Right lobe of liver (tissue), 6 donors: ENCODE results near the gene GRAP2. TPM values are rescaled to one million over a fixed set of nuclear protein-coding genes. Genes with fewer than 3 reads are reported as not detected.
"Not testable (repeated sequence)": the region's sequence is repeated elsewhere in the genome, so short reads cannot be mapped to it uniquely, and the experiment has no call there.

Source experiments
- ATAC-seq, 4 donors: fragments of 200-7000 bp; cut with Tn5 transposase; one replicate each; pipeline ENCODE4 v1.9.1; 2020; ENCODE audit warnings: mild to moderate bottlenecking in 4 of 4, moderate library complexity in 4 of 4
- DNase-seq, 3 donors: peaks; one replicate each; pipeline ENCODE4 v3.0.0-alpha.2; 2020
- H3K27ac ChIP-seq, 3 donors: fragments of 200-600 bp; one replicate each; pipeline ENCODE4 v1.8.0; 2022
- H3K27me3 ChIP-seq, 2 donors: fragments of 200-600 bp; one replicate each; pipeline ENCODE4 v1.8.0; 2022
- H3K36me3 ChIP-seq, 4 donors: fragments of 200-600 bp; sonication (generic) in 1 of 4; one replicate each; pipeline versions ENCODE4 v1.5.1 to v1.8.0; 2017 to 2022; ENCODE audit warnings: control low read depth in 1 of 4
- H3K4me1 ChIP-seq, 4 donors: fragments of 200-600 bp; sonication (generic) in 1 of 4; one replicate each; pipeline versions ENCODE4 v1.5.1 to v1.8.0; 2017 to 2022; ENCODE audit warnings: control low read depth in 1 of 4
- H3K4me3 ChIP-seq, 3 donors: fragments of 200-600 bp; one replicate each; pipeline ENCODE4 v1.8.0; 2022
- H3K9me3 ChIP-seq, 4 donors: fragments of 200-600 bp; sonication (generic) in 1 of 4; one replicate each; pipeline versions ENCODE4 v1.5.1 to v1.8.0; 2017 to 2022; ENCODE audit warnings: control low read depth in 1 of 4
- POLR2A ChIP-seq: fragments of 450-650 bp; IDR thresholded peaks from one replicate; pipeline ENCODE4 v1.6.1; 2017; ENCODE audit warnings: antibody characterized with exemption, mild to moderate bottlenecking
- WGBS: methylation state at CpG from one replicate; pipeline ENCODE4 v1.1.6; 2018; ENCODE audit warnings: low coverage, low lambda C conversion rate; ENCODE audit not compliant: insufficient coverage; ENCODE audit errors: missing lambda C conversion rate; 5-methylcytosine and 5-hydroxymethylcytosine counted together
- intact Hi-C, 2 donors: fragments of 100-400 bp; cut with DNase I; formaldehyde crosslinking; loops; one replicate each; pipeline versions ENCODE4 v1.11.2 to v1.14.1; 2022
- total RNA-seq, 6 experiments: library from RNA; depleted of rRNA in 2 of 6; stranded (reverse); fragments of >200 nt in 2 of 6; fragmentation: NEBNext Ultra II Directional in 3 of 6; extraction: Animal tissue kit (Norgen Biotek cat#: 25700) in 3 of 6; gene quantifications; one replicate each; pipeline versions ENCODE4 v1.1.0 to v1.2.4, GENCODE V29; 2016 to 2023
- TF ChIP-seq, protein P1 (sequence below), 4 donors: fragments of 200-600 bp in 3 of 4; fragments of 450-650 bp in 1 of 4; IDR thresholded peaks; one replicate each; pipeline versions ENCODE4 v1.5.1 to v1.8.0; 2016 to 2022; ENCODE audit warnings: antibody characterized with exemption in 4 of 4, mild to moderate bottlenecking in 2 of 4
- donor health status: DM: no; HTN: yes; CAD: no.
- donor health status: DM: no; HTN: no; CAD: no.
- donor health status: DM: no; HTN: no; CAD: no.
- donor health status: DM: no; HTN: yes; CAD: no.
- donor health status: DM: no; HTN: yes; CAD: no.

GRAP2 gene
- total RNA-seq, 6 experiments from 2014 or later: 0.46 to 1.7 (median 0.74) TPM

DNA sequence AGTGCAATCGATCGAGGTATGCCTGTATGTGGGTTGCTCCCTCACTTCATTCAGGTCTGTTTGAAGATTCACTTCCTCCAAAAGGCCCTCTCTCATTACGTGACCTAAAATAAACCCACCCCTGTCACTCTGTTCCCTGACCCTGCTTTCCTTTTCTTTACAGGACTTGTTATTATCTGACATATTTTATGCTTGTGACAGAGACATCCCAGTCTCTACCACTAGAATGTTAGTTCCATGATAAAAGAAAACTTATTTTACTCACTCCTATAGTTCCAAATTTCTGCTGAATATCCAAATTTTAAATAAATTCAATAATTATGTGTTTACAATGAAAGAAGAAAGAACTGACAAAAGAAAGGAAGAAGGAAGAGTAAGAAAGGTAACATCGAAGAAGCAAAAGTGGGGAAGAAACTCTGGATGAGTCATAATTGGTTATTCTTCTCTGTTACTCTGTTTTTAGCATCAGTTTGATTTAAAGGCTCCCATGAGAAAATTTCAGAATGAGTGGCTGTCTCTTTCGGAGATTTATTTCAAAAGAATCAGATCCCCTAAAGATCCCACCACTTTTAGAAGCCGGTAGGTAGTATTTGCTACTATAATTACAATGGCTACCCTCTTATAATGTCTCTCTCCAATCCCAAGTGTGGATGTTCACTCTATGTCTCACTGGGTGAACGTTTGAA, 40.8 kb upstream of the GRAP2 start:
- Histone ChIP-seq H3K27me3 (peaks cover 0 to 6% of the 10 kb centered on the region in 2 donors), H3K4me1 (no peaks in the 10 kb centered on the region), H3K4me3 (no peak overlapping the region), H3K36me3 (no peaks in the 10 kb centered on the region), H3K27ac (no peak overlapping the region), H3K9me3 (no peaks in the 10 kb centered on the region)
- ATAC-seq (no peak), DNase-seq (no peak)
- TF ChIP-seq, protein P1, sequence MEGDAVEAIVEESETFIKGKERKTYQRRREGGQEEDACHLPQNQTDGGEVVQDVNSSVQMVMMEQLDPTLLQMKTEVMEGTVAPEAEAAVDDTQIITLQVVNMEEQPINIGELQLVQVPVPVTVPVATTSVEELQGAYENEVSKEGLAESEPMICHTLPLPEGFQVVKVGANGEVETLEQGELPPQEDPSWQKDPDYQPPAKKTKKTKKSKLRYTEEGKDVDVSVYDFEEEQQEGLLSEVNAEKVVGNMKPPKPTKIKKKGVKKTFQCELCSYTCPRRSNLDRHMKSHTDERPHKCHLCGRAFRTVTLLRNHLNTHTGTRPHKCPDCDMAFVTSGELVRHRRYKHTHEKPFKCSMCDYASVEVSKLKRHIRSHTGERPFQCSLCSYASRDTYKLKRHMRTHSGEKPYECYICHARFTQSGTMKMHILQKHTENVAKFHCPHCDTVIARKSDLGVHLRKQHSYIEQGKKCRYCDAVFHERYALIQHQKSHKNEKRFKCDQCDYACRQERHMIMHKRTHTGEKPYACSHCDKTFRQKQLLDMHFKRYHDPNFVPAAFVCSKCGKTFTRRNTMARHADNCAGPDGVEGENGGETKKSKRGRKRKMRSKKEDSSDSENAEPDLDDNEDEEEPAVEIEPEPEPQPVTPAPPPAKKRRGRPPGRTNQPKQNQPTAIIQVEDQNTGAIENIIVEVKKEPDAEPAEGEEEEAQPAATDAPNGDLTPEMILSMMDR (IDR thresholded peaks at IDR 0.05): no peak
- no peak for TF ChIP-seq POLR2A
- WGBS: 49% methylated on average over 7 of the region's 7 CpGs
- intact Hi-C loops: no loop called here

DNA sequence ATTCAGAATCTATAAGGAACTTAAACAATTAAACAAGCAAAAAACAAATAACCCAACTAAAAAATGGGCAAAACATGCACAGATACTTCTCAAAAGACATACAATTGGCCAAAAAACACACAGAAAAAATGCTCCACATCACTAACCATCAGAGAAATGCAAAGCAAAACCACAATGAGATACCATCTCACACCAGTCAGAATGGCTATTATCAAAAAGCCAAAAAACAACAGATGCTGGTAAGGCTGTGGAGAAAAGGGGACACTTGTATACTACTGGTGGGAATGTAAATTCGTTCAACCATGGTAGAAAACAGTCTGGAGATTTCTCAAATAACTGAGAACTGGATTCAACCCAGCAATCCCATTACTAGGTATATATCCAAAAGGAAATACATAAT, 32.1 kb upstream of the GRAP2 start:
- DNase-seq (no peak), ATAC-seq (no peak)
- Histone ChIP-seq H3K27me3 (no peaks in the 10 kb centered on the region), H3K27ac (no peak overlapping the region), H3K4me1 (no peaks in the 10 kb centered on the region), H3K9me3 (no peaks in the 10 kb centered on the region), H3K4me3 (no peak overlapping the region), H3K36me3 (no peaks in the 10 kb centered on the region)
- intact Hi-C loops: no loop called here
- WGBS: 17% methylated on average over 1 of the region's 1 CpG
- TF ChIP-seq, protein P1 (IDR thresholded peaks at IDR 0.05): no peak
- no peak for TF ChIP-seq POLR2A

DNA sequence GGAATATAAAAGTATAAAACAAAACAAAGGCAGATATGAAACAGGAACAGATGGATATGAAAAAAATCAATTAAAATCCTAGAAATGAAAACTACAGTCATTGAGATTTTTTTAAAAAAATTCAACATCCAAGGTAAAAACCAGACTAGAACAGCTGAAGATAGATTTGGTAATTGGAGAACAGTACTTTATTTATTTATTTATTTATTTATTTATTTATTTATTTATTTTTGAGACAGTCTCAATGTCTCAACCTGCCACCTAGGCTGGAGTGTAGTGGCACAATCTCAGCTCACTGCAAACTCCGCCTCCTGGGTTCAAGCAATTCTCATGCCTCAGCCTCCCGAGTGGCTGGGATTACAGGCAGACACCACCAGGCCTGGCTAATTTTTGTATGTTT, 31.1 kb upstream of the GRAP2 start:
- WGBS: 82% methylated on average over 2 of the region's 2 CpGs
- H3K4me3 ChIP-seq, H3K27ac ChIP-seq, ATAC-seq, DNase-seq, H3K36me3 ChIP-seq, H3K4me1 ChIP-seq, H3K27me3 ChIP-seq, intact Hi-C loops, H3K9me3 ChIP-seq: not testable (repeated sequence)

DNA sequence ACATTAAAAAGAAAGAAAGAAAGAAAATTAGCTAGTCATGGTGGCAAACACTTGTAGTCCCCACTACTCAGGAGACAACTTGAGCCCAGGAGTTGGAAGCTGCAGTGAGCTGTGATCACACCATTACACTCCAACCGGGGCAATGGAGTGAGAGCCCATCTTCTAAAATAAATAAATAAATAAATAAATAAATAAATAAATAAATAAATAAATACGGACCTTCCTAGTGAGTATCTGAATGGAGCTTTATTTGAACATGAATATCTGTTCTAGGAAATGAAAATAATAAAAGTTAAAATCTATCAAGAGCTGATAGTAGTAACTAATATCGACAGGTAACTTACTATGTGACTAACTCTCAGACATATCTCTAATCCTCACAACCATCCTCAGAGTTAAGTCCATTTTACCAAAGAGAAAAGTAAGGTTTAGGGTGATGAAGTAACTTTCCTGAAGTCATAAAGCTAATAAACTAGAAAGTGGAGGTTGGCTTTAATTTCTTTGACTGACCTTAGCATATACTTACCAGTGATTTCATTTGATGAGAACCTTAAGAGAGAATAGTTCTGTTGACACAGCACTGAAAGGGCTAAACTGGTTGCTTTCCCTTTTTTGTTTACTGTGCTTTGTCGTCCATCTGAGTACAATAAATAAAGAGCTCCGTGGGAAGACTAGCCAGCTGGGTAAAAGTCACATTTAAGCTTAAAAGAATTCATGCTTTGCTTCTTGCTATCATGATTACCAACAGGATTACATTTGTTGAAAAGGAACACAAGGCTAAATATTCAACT, 29.7 kb upstream of the GRAP2 start:
- 60% methylated on average over 5 of the region's 5 CpGs for WGBS
- no peak for ATAC-seq
- H3K27ac ChIP-seq: no peak overlapping the region
- H3K9me3 ChIP-seq: no peaks in the 10 kb centered on the region
- no peak for TF ChIP-seq POLR2A
- TF ChIP-seq, protein P1 (IDR thresholded peaks at IDR 0.05): no peak
- intact Hi-C loops: no loop called here
- H3K36me3 ChIP-seq: no peaks in the 10 kb centered on the region
- H3K4me1 ChIP-seq: no peaks in the 10 kb centered on the region
- no peaks in the 10 kb centered on the region for H3K27me3 ChIP-seq
- DNase-seq: no peak
- no peak overlapping the region for H3K4me3 ChIP-seq

DNA sequence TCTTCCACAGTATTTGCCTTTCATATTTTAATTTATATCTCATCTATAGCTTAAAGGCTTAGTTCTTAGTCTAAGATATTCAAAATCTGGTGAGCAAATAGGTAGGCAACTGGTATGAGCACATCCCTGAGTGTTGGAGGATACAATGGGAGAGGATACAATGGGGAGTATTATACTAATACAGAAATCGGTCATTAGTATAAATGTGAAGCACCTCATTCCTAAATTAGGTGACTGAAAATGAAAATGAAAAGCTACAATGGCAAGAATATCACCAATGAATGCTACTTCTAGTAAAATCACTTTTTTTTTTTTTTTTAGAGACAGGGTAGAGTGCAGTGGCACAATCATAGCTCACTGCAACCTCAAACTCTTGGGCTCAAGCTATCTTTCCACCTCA, 28.3 kb upstream of the GRAP2 start:
- no peak overlapping the region for H3K4me3 ChIP-seq
- 53% methylated on average over 1 of the region's 1 CpG for WGBS
- intact Hi-C loops: no loop called here
- TF ChIP-seq, protein P1 (IDR thresholded peaks at IDR 0.05): no peak
- no peak for TF ChIP-seq POLR2A
- no peaks in the 10 kb centered on the region for H3K36me3 ChIP-seq
- no peaks in the 10 kb centered on the region for H3K9me3 ChIP-seq
- no peaks in the 10 kb centered on the region for H3K4me1 ChIP-seq
- no peaks in the 10 kb centered on the region for H3K27me3 ChIP-seq
- no peak for DNase-seq
- ATAC-seq: no peak
- no peak overlapping the region for H3K27ac ChIP-seq
